GM19438 (cell line): ENCODE data around the gene NLGN4Y.

Experiments
- ATAC-seq: cut with Tn5 transposase; IDR thresholded peaks from one replicate; pipeline ENCODE4 v1.9.1; 2021; ENCODE audit warnings: low read depth; ENCODE audit not compliant: unreplicated experiment

NLGN4Y gene

DNA sequence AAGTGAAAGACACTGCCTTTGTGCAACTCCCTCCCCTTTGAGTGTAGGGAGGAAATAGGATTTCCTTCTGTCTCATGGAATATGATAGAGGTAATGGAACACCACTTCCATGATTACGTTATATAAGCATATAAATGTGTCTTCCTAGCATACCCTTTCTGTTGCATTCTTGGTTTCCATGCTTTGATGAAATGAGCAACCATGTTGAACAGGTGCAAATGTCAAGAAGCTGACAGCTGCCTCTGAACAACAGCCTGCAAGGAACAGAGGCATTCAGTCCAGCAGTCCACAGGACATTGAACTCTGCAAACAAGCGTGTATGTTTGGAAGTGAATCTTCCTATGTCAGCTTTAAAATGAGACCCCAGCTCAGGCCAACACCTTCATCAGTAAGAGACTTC, 117.5 kb downstream of the NLGN4Y start:
- no peak for ATAC-seq

- no peak for ATAC-seq
Observed at GRCh38 chrY:14644157-14644952, 120.0 kb downstream of the NLGN4Y start.

- no peak for ATAC-seq
Observed at GRCh38 chrY:14679181-14679580, 154.9 kb downstream of the NLGN4Y start.

DNA sequence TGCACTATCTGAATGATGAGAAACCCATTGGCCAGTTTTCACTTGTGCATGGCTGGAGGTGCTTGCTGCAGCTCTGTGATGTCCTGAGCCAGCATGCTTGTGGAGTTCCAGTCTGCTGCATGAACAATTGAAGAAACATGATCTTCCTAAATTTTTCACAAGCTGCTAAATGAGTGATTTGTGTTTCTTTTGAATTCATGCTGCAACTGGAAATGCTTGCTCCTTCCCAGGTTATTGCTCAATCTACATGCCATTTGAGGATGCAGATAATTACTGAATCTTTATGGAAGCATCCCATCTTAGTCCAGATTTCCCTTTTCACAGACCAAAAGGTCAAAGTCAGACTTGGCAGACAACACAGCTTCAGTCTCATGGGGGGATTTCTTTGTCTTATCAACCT, 170.2 kb downstream of the NLGN4Y start:
- ATAC-seq, result no peak

DNA sequence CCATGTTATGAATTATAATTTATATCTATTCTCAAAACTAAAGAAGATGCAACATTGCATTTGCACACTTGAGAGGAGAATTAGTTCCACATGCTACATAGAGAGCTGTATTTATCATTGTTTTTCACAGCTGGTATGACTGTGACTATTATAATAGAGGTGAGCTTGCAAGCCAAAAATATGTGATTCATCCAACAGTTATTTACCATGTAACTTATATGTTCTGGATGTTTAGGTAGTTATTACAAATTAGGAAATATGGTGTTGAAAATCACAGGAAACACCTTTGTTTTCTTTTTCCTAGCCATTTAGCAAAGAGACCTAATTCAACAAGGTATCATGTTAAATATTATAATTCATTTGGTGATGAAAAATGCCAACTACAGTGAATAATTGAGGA, 183.8 kb downstream of the NLGN4Y start:
- no peak for ATAC-seq

DNA sequence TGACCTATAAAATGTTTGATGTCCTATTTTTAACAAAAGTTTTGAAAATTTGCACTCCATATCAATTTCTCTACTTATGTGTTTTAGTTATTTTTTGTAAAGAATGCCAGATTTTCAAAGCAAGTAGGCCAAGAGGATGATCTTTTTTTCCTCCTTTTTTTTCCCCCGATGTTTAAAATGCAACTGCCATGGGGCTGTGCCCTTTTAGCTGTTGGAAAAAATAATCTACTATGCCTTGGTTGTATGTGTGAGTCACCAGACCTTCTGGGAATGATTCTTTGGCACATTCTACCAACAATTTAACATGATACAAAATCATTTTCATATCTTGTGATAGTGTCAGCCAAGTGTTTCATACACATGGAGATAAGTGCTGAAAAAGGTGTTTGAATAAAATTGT, 217.3 kb downstream of the NLGN4Y start:
- no peak for ATAC-seq

DNA sequence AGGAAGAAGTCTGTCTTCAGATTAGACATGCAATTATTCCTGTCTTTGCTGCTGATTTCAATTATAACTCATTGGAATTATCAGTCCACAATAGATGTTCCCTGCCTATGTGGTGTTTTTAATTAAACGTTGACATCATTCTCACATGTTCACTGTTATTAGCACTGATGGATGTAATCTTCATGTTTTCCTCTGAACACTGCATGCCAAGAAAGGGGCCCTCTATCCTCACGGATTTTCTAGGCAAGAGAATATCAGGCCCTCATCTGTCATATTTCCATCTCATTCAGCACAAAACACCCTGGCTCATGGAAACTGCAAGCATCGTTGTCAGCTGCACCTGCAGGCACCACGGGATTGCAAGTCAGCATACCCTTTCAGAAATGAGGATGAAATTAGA, 224.0 kb downstream of the NLGN4Y start:
- ATAC-seq, result no peak

- no peak for ATAC-seq
Observed at GRCh38 chrY:14755571-14755970, 231.2 kb downstream of the NLGN4Y start.

- no peak for ATAC-seq
Observed at GRCh38 chrY:14762903-14763302, 238.6 kb downstream of the NLGN4Y start.

GRCh38 chrY:14763600-14763999, 239.3 kb downstream of the NLGN4Y start:
- no peak for ATAC-seq

DNA sequence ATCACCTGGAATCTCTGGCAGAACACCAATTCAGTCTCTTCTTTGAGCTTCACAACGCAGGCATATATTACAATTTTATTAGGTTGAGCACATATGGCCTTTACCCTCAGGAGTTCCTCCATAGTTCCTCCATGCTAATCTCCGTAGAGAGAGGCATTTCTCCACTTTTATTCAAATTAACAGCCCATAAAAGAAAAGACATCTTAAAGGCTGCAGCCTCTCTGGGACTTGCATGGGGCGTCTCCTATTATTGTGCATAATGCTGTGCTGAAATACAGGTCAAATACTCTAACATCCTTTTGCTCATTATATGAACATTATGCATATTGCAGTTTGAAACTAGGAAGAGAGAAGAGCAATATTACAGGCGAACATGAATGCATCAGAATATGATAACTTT, 253.9 kb downstream of the NLGN4Y start:
- ATAC-seq, result no peak

GRCh38 chrY:14793104-14793503, 268.8 kb downstream of the NLGN4Y start:
- no peak for ATAC-seq

DNA sequence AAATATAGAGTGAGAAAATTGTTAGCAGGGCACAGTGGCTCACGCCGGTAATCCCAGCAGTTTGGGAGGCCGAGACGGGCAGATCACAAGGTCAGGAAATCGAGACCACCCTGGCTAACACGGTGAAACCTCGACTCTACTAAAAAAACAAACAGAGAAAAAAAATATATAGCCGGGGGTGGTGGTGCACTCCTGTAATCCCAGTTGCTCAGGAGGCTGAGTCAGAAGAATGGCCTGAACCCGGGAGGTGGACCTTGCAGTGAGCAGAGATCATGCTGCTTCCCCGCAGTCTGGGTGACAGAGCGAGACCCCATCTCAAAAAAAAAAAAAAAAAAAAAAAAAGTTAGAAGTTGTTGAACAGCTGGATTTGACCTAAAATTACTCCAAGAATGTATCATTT, 269.3 kb downstream of the NLGN4Y start:
- ATAC-seq, result no peak

DNA sequence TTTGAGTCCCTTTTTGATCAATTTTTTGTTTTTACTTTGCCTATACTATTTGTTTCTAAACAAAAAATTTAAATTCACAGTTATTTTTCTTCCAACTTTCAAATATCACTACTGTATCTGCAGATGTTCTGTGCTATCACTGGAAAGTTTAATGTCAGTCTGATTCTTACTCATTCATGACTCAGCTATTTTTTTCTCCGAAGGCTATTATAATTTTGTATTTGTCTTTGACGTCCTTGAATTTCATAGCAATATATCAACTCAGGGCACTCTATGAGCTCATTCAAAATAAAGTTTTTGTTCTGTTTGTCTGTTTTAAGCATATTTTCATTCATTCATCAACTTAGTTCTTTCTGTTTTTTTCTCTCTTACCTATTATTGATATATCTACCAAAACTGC, 273.7 kb downstream of the NLGN4Y start:
- ATAC-seq, result no peak

- ATAC-seq, result no peak
Observed at GRCh38 chrY:14801096-14801495, 276.8 kb downstream of the NLGN4Y start.

GRCh38 chrY:14802125-14802524, 277.8 kb downstream of the NLGN4Y start:
- ATAC-seq, result no peak

GRCh38 chrY:14804041-14804440, 279.7 kb downstream of the NLGN4Y start:
- no peak for ATAC-seq

DNA sequence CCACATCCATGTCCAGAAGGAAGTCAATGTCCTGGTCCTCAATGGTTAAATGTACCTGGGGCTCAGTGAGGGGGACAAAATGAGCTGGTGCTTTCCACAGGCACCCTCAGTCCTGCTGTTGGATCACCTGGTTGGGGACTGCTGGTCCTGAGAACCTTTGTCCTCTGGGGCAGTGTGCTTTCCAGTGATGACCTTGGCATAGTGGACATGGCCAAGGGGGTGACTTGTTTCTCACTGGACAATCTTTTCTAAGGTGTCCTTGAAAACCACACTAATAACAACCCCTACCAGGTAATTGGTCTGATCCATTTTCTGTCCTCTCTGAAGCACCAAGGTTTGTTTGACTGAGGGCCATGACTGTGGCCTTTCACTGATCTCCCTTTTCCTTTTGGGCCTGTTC, 294.1 kb downstream of the NLGN4Y start:
- no peak for ATAC-seq

- ATAC-seq, result no peak
Observed at GRCh38 chrY:14822201-14822600, 297.9 kb downstream of the NLGN4Y start.

- ATAC-seq, result no peak
Observed at GRCh38 chrY:14822906-14823305, 298.6 kb downstream of the NLGN4Y start.

GRCh38 chrY:14824583-14824982, 300.3 kb downstream of the NLGN4Y start:
- ATAC-seq, result no peak

GRCh38 chrY:14825728-14826127, 301.4 kb downstream of the NLGN4Y start:
- ATAC-seq, result no peak

DNA sequence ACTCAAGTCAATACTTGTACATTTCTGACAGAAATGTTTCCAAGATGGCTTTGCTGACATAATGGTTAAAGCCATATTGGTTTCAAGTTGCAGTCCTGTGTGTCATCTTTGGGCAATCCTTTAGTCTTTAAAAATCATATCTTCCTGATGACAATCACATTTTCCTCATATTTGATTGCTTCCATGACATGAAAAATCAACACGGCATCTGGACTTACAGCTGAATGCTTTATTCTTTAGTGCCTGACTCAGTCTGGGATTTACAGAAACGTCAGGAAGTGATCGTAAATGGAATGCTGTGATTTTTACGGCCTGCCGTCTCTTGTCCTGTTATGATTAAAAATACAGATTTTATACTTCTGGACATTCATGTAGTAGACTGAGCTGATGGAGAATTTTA, 304.2 kb downstream of the NLGN4Y start:
- no peak for ATAC-seq
